ENCODE results near the gene TUBB6.

Gene TUBB6

DNA sequence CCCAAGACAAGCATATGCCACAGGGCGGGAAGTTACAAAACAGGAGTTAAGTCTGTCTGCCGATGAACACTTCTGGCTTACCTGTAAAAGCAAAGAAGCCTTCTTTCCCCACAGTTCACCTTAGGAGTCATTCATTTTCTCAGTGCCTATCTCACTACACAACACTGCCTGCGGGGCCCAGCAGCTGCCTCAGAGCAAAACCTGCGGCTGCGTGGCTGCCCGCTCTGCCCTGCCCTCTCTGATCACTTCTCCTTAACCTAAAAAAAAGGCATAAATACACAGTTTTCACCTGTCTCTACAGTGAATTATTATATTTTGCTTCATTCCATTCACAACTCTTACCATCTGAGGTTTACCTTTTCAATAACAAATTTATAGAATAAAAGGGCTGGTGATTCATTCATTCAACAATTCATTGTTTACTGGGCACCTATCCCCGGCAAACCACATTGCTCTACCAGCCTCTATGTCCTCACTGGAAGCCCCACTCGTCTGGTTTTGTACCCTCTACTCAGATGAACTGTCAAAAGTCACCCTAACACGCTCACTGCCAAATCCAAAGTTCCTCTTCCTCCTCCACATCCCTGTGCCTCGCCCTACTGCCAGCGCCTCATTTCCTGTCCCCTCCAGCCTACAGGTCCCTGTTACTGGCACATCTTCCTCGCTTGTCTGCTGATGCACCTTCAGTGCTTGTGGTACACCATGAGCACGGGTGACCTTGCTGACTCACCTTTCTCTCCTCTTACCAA is 37.6 kb downstream of the TUBB6 start:
- no peak overlapping the region for H3K4me3 ChIP-seq (ENCODE audit: low read depth, low read length)
- TF ChIP-seq, protein P1, sequence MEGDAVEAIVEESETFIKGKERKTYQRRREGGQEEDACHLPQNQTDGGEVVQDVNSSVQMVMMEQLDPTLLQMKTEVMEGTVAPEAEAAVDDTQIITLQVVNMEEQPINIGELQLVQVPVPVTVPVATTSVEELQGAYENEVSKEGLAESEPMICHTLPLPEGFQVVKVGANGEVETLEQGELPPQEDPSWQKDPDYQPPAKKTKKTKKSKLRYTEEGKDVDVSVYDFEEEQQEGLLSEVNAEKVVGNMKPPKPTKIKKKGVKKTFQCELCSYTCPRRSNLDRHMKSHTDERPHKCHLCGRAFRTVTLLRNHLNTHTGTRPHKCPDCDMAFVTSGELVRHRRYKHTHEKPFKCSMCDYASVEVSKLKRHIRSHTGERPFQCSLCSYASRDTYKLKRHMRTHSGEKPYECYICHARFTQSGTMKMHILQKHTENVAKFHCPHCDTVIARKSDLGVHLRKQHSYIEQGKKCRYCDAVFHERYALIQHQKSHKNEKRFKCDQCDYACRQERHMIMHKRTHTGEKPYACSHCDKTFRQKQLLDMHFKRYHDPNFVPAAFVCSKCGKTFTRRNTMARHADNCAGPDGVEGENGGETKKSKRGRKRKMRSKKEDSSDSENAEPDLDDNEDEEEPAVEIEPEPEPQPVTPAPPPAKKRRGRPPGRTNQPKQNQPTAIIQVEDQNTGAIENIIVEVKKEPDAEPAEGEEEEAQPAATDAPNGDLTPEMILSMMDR (IDR thresholded peaks at IDR 0.05; ENCODE audit: low read depth, low read length, missing control alignments): no peak
- in situ Hi-C loops (cut with HindIII; ENCODE audit: low sequenced_read_pairs): no loop called here
- DNase-seq (ENCODE audit: low read depth): no peak

DNA sequence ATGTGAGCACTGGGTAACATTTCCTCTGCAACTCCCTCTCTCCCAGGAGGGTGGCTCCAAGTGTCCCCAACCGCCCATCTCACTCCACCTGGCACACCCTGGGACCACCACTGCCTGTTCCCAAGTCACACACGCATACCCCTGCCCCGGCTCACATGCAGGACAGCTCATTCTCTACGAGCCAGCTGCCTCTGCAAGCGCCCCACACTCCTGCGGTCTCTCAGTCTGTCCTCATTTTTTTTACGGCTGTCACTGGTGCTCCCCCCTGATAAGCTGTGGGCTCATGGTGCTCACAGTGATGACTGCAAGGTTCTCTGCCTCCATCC is 38.2 kb downstream of the TUBB6 start:
- TF ChIP-seq, protein P1 (IDR thresholded peaks at IDR 0.05; ENCODE audit: low read depth, low read length, missing control alignments): no peak
- DNase-seq (ENCODE audit: low read depth): no peak
- no peak overlapping the region for H3K4me3 ChIP-seq (ENCODE audit: low read depth, low read length)
- in situ Hi-C loops (cut with HindIII; ENCODE audit: low sequenced_read_pairs): no loop called here

DNA sequence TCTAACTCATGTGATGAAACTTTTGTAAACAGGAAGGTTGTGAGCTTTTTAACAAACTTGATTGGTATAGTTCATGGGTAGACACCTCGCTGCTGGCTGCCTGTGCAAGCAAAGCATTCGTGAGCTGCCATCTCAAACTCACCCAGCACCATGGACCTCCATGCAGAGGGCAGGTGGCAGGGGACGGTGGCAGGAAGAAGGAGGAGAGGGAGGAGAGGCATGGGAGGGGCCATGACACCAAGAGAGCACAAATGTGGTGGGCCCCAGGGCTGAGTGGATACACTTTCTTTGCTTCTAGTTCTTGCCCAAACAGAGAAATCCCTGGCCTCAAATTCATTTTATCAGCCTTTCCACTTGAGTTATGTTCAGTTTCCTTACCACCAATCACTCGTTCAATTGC is 39.9 kb downstream of the TUBB6 start:
- H3K4me3 ChIP-seq (ENCODE audit: low read depth, low read length): no peak overlapping the region
- in situ Hi-C loops (cut with HindIII; ENCODE audit: low sequenced_read_pairs): no loop called here
- TF ChIP-seq, protein P1 (IDR thresholded peaks at IDR 0.05; ENCODE audit: low read depth, low read length, missing control alignments): no peak
- DNase-seq (ENCODE audit: low read depth): no peak

DNA sequence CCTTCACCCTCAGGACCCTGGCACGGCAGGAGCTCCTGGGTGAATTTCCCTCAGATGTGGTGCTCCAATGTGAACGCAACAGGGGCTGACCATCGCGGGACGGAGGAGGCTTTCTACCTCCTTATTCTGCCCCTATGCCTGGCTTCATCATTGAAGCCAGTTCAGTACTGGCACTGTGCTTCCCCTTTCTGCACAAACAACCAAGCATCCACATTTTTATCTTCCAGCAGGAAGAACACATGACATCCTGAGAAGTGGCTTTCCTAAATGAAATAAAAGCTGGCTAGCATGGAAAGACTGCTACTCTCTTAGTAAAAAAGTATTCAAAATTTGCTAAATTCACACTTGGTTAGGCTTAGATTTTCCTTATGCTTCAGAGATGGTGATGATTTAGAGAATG is 44.1 kb downstream of the TUBB6 start:
- H3K4me3 ChIP-seq (ENCODE audit: low read depth, low read length): no peak overlapping the region
- in situ Hi-C loops (cut with HindIII; ENCODE audit: low sequenced_read_pairs): no loop called here
- no peak for DNase-seq (ENCODE audit: low read depth)
- TF ChIP-seq, protein P1 (IDR thresholded peaks at IDR 0.05; ENCODE audit: low read depth, low read length, missing control alignments): no peak

DNA sequence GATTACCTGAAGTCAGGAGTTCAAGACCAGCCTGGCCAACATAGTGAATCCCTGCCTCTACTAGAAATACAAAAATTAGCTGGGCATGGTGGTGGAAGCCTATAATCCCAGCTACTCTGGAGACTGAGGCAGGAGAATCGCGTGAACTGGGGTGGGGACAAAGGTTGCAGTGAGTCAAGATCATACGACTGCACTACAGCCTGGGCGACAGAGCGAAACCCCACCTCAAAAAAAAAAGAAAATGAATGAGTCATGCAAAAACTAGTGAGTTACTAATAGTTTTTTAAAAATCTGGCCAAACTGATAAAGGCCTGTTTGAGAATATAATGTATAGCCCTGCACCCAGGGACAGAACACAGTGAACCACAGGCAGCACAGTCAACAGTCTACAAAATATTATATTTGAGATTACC is 51.5 kb downstream of the TUBB6 start:
- TF ChIP-seq, protein P1 (IDR thresholded peaks at IDR 0.05; ENCODE audit: low read depth, low read length, missing control alignments): no peak
- no peak overlapping the region for H3K4me3 ChIP-seq (ENCODE audit: low read depth, low read length)
- no peak for DNase-seq (ENCODE audit: low read depth)
- in situ Hi-C loops (cut with HindIII; ENCODE audit: low sequenced_read_pairs): no loop called here

DNA sequence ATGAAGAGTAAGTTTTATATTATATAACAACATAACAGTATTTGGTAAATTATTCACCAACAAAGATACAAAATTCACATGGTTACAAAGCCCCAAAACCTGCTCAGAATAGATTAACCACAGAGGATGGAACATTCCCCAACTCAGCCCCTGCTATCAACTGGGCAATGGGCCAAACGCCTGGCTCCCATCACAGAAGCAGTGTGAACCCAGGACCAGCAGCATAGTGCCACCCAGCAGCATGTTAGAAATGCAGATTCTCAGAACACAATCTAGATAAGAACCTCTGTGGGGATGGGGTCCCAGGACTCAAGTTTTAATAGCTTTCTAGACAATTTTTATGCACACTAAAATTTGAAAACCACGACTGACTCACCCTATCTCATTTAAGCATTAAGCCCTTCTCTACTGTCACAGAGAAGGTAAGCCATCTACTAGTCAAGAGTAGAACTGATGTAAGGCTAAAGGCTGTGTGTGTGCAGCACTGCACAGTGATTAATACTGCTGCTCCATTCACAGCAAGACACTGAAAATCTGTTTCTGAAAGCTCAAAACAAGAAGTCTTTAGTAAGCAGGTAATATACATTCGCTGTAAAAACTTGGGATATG is 53.8 kb downstream of the TUBB6 start:
- in situ Hi-C loops (cut with HindIII; ENCODE audit: low sequenced_read_pairs): no loop called here
- DNase-seq (ENCODE audit: low read depth): no peak
- H3K4me3 ChIP-seq (ENCODE audit: low read depth, low read length): no peak overlapping the region
- TF ChIP-seq, protein P1 (IDR thresholded peaks at IDR 0.05; ENCODE audit: low read depth, low read length, missing control alignments): no peak

Measured in astrocyte of the cerebellum (primary cell).